ENCODE data around the gene HLA-DMA.
"Not testable (repeated sequence)": the region's sequence is repeated elsewhere in the genome, so short reads cannot be mapped to it uniquely, and the experiment has no call there.

Gene HLA-DMA

GRCh38 chr6:32950010-32950409 lies 2.9 kb downstream of the HLA-DMA start:
- Mint-ChIP-seq H3K4me3 (no peak overlapping the region), H3K27ac (peak overlapping the region; percentile 29), H3K4me1 (ENCODE audit: low read depth) (peaks cover 52% of the 10 kb centered on the region), H3K27me3 (ENCODE audit: low read depth) (no peaks in the 10 kb centered on the region), H3K36me3 (ENCODE audit: low read depth) (peaks cover 23% of the 10 kb centered on the region), H3K9me3 (peaks cover 13% of the 10 kb centered on the region)

GRCh38 chr6:32949113-32949512 lies 3.8 kb downstream of the HLA-DMA start:
- Mint-ChIP-seq H3K4me1 (ENCODE audit: low read depth) (peaks cover 54% of the 10 kb centered on the region), H3K27ac (no peak overlapping the region), H3K27me3 (ENCODE audit: low read depth) (no peaks in the 10 kb centered on the region), H3K36me3 (ENCODE audit: low read depth) (peaks cover 23% of the 10 kb centered on the region), H3K9me3 (peaks cover 13% of the 10 kb centered on the region), H3K4me3 (no peak overlapping the region)

- Mint-ChIP-seq H3K36me3 (ENCODE audit: low read depth) (peaks cover 23% of the 10 kb centered on the region), H3K4me3 (no peak overlapping the region), H3K27me3 (ENCODE audit: low read depth) (no peaks in the 10 kb centered on the region), H3K27ac (no peak overlapping the region), H3K9me3 (peaks cover 13% of the 10 kb centered on the region), H3K4me1 (ENCODE audit: low read depth) (peaks cover 53% of the 10 kb centered on the region)
These were observed 5.1 kb downstream of the HLA-DMA start for GRCh38 chr6:32947552-32948465.

- H3K36me3 Mint-ChIP-seq (ENCODE audit: low read depth) = peaks cover 20% of the 10 kb centered on the region
- H3K4me3 Mint-ChIP-seq = no peak overlapping the region
- peaks cover 53% of the 10 kb centered on the region for H3K4me1 Mint-ChIP-seq (ENCODE audit: low read depth)
- H3K9me3 Mint-ChIP-seq = peaks cover 13% of the 10 kb centered on the region
- no peak overlapping the region for H3K27ac Mint-ChIP-seq
- no peaks in the 10 kb centered on the region for H3K27me3 Mint-ChIP-seq (ENCODE audit: low read depth)
These were observed 6.0 kb downstream of the HLA-DMA start for GRCh38 chr6:32946893-32947292.

- Mint-ChIP-seq H3K27me3 (ENCODE audit: low read depth) (no peaks in the 10 kb centered on the region), H3K4me1 (ENCODE audit: low read depth) (peaks cover 60% of the 10 kb centered on the region), H3K36me3 (ENCODE audit: low read depth) (peaks cover 20% of the 10 kb centered on the region), H3K27ac (peak overlapping the region; percentile 24), H3K9me3 (peaks cover 13% of the 10 kb centered on the region), H3K4me3 (no peak overlapping the region)
These were observed 6.9 kb downstream of the HLA-DMA start for GRCh38 chr6:32945953-32946352.

GRCh38 chr6:32945108-32945760 lies 7.7 kb downstream of the HLA-DMA start:
- H3K36me3 Mint-ChIP-seq (ENCODE audit: low read depth) = peaks cover 20% of the 10 kb centered on the region
- H3K27me3 Mint-ChIP-seq (ENCODE audit: low read depth) = no peaks in the 10 kb centered on the region
- no peak overlapping the region for H3K4me3 Mint-ChIP-seq
- H3K27ac Mint-ChIP-seq = peak overlapping the region; percentile 24
- H3K4me1 Mint-ChIP-seq (ENCODE audit: low read depth) = peaks cover 64% of the 10 kb centered on the region
- H3K9me3 Mint-ChIP-seq = peaks cover 13% of the 10 kb centered on the region

- H3K27ac Mint-ChIP-seq = peak overlapping the region; percentile 95
- H3K27me3 Mint-ChIP-seq (ENCODE audit: low read depth) = no peaks in the 10 kb centered on the region
- peaks cover 10% of the 10 kb centered on the region for H3K36me3 Mint-ChIP-seq (ENCODE audit: low read depth)
- peaks cover 13% of the 10 kb centered on the region for H3K9me3 Mint-ChIP-seq
- H3K4me3 Mint-ChIP-seq = peak overlapping the region; percentile 84
- peaks cover 61% of the 10 kb centered on the region for H3K4me1 Mint-ChIP-seq (ENCODE audit: low read depth)
These were observed 8.8 kb downstream of the HLA-DMA start for GRCh38 chr6:32943864-32944649.

GRCh38 chr6:32942555-32943123 lies 10.3 kb downstream of the HLA-DMA start:
- H3K36me3 Mint-ChIP-seq (ENCODE audit: low read depth); H3K4me3 Mint-ChIP-seq; H3K27ac Mint-ChIP-seq; H3K27me3 Mint-ChIP-seq (ENCODE audit: low read depth): not testable (repeated sequence)
- H3K9me3 Mint-ChIP-seq = peaks cover 13% of the 10 kb centered on the region
- peaks cover 61% of the 10 kb centered on the region for H3K4me1 Mint-ChIP-seq (ENCODE audit: low read depth)

- peaks cover 4% of the 10 kb centered on the region for H3K27me3 Mint-ChIP-seq (ENCODE audit: low read depth)
- peaks cover 5% of the 10 kb centered on the region for H3K36me3 Mint-ChIP-seq (ENCODE audit: low read depth)
- H3K4me1 Mint-ChIP-seq (ENCODE audit: low read depth) = peaks cover 53% of the 10 kb centered on the region
- H3K27ac Mint-ChIP-seq = peak overlapping the region; percentile 95
- peaks cover 10% of the 10 kb centered on the region for H3K9me3 Mint-ChIP-seq
- H3K4me3 Mint-ChIP-seq = peak overlapping the region; percentile 84
These were observed 11.6 kb downstream of the HLA-DMA start for GRCh38 chr6:32941214-32941768.

- peaks cover 6% of the 10 kb centered on the region for H3K9me3 Mint-ChIP-seq
- H3K27me3 Mint-ChIP-seq (ENCODE audit: low read depth) = peaks cover 7% of the 10 kb centered on the region
- H3K4me1 Mint-ChIP-seq (ENCODE audit: low read depth) = peaks cover 55% of the 10 kb centered on the region
These were observed 12.2 kb downstream of the HLA-DMA start, which contains the start of gene HLA-DMB for GRCh38 chr6:32940656-32941213. Gene HLA-DMB (minus strand): TSS chr6:32941028. CDS start chr6:32940807, 221 bp downstream.

GRCh38 chr6:32938494-32938893 lies 14.4 kb downstream of the HLA-DMA start:
- Mint-ChIP-seq H3K27ac (no peak overlapping the region), H3K27me3 (ENCODE audit: low read depth) (peaks cover 8% of the 10 kb centered on the region), H3K4me1 (ENCODE audit: low read depth) (peaks cover 43% of the 10 kb centered on the region), H3K36me3 (ENCODE audit: low read depth) (no peaks in the 10 kb centered on the region), H3K4me3 (no peak overlapping the region), H3K9me3 (no peaks in the 10 kb centered on the region)

More at GRCh38 chr6:32940656-32941213, 12.2 kb downstream of the HLA-DMA start, which contains the start of gene HLA-DMB:
- Mint-ChIP-seq H3K36me3 (ENCODE audit: low read depth) (peaks cover 5% of the 10 kb centered on the region), H3K27ac (peak within 1 kb of the TSS; percentile 95), H3K4me3 (peak within 1 kb of the TSS; percentile 84)

GRCh38 chr6:32937230-32937633 lies 15.7 kb downstream of the HLA-DMA start:
- H3K27ac Mint-ChIP-seq = no peak overlapping the region
- H3K27me3 Mint-ChIP-seq (ENCODE audit: low read depth) = peaks cover 13% of the 10 kb centered on the region
- peaks cover 31% of the 10 kb centered on the region for H3K4me1 Mint-ChIP-seq (ENCODE audit: low read depth)
- no peaks in the 10 kb centered on the region for H3K9me3 Mint-ChIP-seq
- H3K36me3 Mint-ChIP-seq (ENCODE audit: low read depth) = no peaks in the 10 kb centered on the region
- H3K4me3 Mint-ChIP-seq = no peak overlapping the region

GRCh38 chr6:32936239-32937152 lies 16.4 kb downstream of the HLA-DMA start:
- peaks cover 26% of the 10 kb centered on the region for H3K4me1 Mint-ChIP-seq (ENCODE audit: low read depth)
- no peaks in the 10 kb centered on the region for H3K36me3 Mint-ChIP-seq (ENCODE audit: low read depth)
- peaks cover 14% of the 10 kb centered on the region for H3K27me3 Mint-ChIP-seq (ENCODE audit: low read depth)
- no peak overlapping the region for H3K4me3 Mint-ChIP-seq
- no peak overlapping the region for H3K27ac Mint-ChIP-seq
- no peaks in the 10 kb centered on the region for H3K9me3 Mint-ChIP-seq
